GM12865 (cell line): ENCODE results near the gene IL36G.
A peak's percentile ranks its signal among the peaks of the same experiment; 100 is the strongest.

Experiments used
- DNase-seq: peaks from one replicate; pipeline ENCODE4 v3.0.0; 2010; ENCODE audit warnings: low read depth
- H3K4me3 ChIP-seq: 2 replicates; pipeline ENCODE4 v1.5.1; 2011; ENCODE audit warnings: mild to moderate bottlenecking, low read depth, low read length, control low read depth
- CTCF ChIP-seq: IDR thresholded peaks from 2 replicates; pipeline ENCODE4 v1.5.1; 2011; ENCODE audit warnings: low read length, control low read depth, low read depth, inconsistent platforms; ENCODE audit not compliant: insufficient read depth; ENCODE audit errors: missing control alignments

IL36G gene

DNA sequence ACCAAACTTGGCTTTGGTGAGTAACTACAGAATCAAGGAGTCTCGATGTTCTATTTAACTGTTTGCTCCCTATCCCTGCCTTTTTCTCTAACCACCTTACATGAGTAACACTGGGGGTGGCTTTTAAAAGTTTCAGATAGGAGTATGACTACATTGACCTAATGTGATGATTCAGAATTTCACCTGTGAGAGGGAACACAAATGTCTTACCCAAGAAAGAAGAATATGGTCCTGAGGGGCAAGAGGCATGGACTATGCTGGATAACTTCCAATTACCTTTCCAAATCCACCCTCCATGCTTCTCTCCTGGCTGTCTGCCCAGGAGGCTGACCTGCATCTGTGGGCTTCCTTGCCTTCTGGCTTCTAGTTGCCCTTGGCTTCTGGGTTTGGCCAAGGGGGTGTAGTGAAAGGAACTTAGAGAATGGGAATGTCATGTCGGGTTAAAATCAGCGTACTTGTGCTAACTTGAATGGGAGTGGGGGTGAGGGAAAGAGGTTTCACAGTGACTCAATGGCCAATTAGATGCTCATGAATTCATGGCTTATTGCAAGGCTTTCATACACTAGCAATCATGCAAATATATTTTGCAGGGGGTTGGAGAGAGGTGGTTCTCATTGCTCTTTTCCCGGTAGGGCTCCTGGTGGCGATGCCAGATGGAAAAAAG, 5.3 kb upstream of the IL36G start:
- no peak overlapping the region for H3K4me3 ChIP-seq
- no peak for DNase-seq
- no peak for TF ChIP-seq CTCF

- TF ChIP-seq CTCF, result no peak
- DNase-seq, result no peak
- H3K4me3 ChIP-seq, result no peak overlapping the region
Observed at GRCh38 chr2:112973156-112973555, 4.7 kb upstream of the IL36G start.

DNA sequence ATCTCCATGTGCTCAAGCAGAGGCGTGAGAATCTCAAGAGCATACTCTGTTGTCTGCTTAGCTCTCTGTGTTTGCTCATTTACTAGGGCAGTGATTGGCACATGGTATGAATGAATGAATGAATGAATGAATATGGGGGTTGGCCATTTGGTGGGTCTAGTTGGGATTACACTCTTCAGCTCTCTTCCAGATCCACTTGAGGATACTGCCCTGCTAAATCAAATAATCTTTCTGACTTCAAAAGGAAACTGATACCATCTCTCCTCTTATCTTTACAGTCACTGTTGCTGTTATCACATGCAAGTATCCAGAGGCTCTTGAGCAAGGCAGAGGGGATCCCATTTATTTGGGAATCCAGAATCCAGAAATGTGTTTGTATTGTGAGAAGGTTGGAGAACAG, 1.9 kb downstream of the IL36G start:
- no peak overlapping the region for H3K4me3 ChIP-seq
- no peak for DNase-seq
- TF ChIP-seq CTCF, result no peak

DNA sequence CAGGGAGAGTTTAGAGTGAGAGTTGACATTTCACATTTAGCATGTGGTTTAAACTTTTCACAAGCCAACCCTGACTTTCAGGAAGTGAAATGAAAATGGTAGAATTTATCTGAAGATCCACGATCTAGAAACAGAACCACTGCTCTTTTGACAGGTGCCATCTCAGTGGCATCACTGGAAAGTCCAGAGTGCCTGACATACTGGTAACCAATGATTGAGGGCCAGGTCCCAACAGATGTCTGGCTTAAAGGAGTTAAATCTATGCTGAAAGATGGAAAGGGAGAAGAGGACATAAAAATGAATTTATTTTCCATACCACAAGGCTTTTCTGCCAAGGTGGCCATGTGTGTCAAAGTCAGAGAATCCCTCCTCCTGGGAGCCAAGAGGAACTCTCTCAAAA, 2.7 kb downstream of the IL36G start:
- no peak overlapping the region for H3K4me3 ChIP-seq
- no peak for DNase-seq
- no peak for TF ChIP-seq CTCF

GRCh38 chr2:112985090-112985489, 7.3 kb downstream of the IL36G start:
- H3K4me3 ChIP-seq, result no peak overlapping the region
- no peak for TF ChIP-seq CTCF
- peak; percentile 36 for DNase-seq

DNA sequence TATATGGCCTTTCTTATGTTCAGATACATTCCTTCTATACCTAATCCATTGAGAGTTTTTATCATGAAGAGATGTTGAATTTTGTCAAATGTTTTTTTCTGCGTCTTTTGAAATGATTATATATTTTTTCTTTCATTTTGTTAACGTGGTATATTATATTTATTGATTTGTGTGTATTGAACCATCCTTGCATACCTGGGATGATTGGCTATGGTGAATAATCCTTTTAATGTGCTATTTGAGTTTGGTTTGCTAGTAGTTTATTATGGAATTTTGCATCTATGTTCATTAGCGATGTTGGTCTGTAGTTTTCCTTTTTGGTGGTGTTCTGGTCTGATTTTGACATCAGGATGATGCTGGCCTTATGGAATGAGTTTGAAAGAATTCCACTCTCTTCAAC, 11.8 kb downstream of the IL36G start:
- no peak for DNase-seq
- no peak for TF ChIP-seq CTCF
- no peak overlapping the region for H3K4me3 ChIP-seq

- TF ChIP-seq CTCF, result no peak
- DNase-seq, result no peak
- H3K4me3 ChIP-seq, result no peak overlapping the region
Observed at GRCh38 chr2:112993831-112994230, 16.0 kb downstream of the IL36G start.
